Progenitor cell of endocrine pancreas (in vitro differentiated cells): ENCODE data around the gene FNDC3B. TPM values are rescaled to one million over a fixed set of nuclear protein-coding genes. Genes with fewer than 3 reads are reported as not detected.

ENCODE experiments used
- DNase-seq: peaks from one replicate; pipeline ENCODE4 v3.0.0; 2021; ENCODE audit warnings: low spot score; ENCODE audit not compliant: unreplicated experiment
- H3K27ac Mint-ChIP-seq: 2 replicates; pipeline ENCODE4 v1.8.0; 2021; ENCODE audit warnings: mild to moderate bottlenecking, moderate library complexity, mixed read lengths
- H3K27me3 Mint-ChIP-seq: 2 replicates; pipeline ENCODE4 v1.8.0; 2021; ENCODE audit warnings: mixed read lengths
- H3K36me3 Mint-ChIP-seq: 2 replicates; pipeline ENCODE4 v1.8.0; 2022; ENCODE audit warnings: mixed read lengths; ENCODE audit not compliant: insufficient read depth
- H3K4me1 Mint-ChIP-seq: 2 replicates; pipeline ENCODE4 v1.8.0; 2021; ENCODE audit warnings: low read depth, mixed read lengths
- H3K4me3 Mint-ChIP-seq: 2 replicates; pipeline ENCODE4 v1.8.0; 2021; ENCODE audit warnings: low read depth, mild to moderate bottlenecking, moderate library complexity, mixed read lengths
- H3K9me3 Mint-ChIP-seq: 2 replicates; pipeline ENCODE4 v1.8.0; 2021; ENCODE audit warnings: low read depth, mixed read lengths
- CTCF ChIP-seq: fragments of 200-600 bp; sonication (generic); IDR thresholded peaks from one replicate; pipeline ENCODE4 v1.5.0; 2021; ENCODE audit warnings: antibody characterized with exemption, mild to moderate bottlenecking; ENCODE audit not compliant: unreplicated experiment
- total RNA-seq: library from RNA; stranded (reverse); gene quantifications from 2 replicates; pipeline ENCODE4 v1.2.1, GENCODE V29; 2021

FNDC3B gene
- total RNA-seq, 1 donor from 2014 or later: 158 TPM

GRCh38 chr3:172030181-172030580 is 9.2 kb upstream of the FNDC3B start:
- Mint-ChIP-seq H3K27ac (no peak overlapping the region), H3K27me3 (no peaks in the 10 kb centered on the region), H3K4me3 (no peak overlapping the region), H3K36me3 (no peaks in the 10 kb centered on the region), H3K4me1 (peaks cover 2% of the 10 kb centered on the region), H3K9me3 (peaks cover 5% of the 10 kb centered on the region)
- TF ChIP-seq CTCF: no peak
- DNase-seq: no peak

DNA sequence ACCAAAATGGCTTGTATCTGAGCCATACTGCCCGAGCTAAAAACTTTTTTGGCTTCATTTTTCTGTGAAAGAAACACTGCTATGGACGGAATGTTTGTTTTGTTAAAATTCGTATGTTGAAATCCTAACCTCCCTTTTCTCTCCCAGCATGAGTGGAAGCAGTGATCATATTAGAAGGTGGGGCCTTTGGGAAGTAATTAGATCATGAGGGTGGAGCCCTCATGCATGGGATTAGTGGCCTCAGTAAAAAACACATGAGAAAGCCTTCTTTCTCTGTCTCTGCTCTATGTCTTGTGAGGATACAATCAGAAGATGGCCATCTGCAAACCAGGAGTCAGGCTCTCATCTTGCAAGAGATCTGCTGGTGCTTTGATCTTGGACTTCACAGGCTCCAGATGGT is 7.4 kb upstream of the FNDC3B start:
- peaks cover 2% of the 10 kb centered on the region for H3K4me1 Mint-ChIP-seq
- no peaks in the 10 kb centered on the region for H3K27me3 Mint-ChIP-seq
- H3K9me3 Mint-ChIP-seq: peaks cover 5% of the 10 kb centered on the region
- no peaks in the 10 kb centered on the region for H3K36me3 Mint-ChIP-seq
- no peak overlapping the region for H3K27ac Mint-ChIP-seq
- no peak for TF ChIP-seq CTCF
- H3K4me3 Mint-ChIP-seq: no peak overlapping the region
- no peak for DNase-seq

DNA sequence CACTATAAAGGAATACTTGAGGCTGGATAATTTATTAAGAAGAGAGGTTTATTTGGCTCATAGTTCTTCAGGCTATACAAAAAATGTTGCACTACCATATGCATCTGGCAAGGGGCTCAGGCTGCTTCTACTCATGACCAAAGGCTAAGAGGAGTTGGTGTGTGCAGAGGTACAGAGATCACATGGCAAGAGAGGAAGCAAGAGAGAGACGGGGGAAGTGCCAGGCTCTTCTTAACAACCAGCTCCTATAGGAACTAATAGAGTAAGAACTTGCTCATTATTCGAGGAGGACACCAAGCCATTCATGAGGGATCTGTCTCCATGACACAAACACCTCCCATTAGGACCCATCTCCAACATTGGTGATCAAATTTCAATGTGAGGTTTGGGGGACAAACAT is 6.0 kb upstream of the FNDC3B start:
- peaks cover 9% of the 10 kb centered on the region for H3K4me1 Mint-ChIP-seq
- no peaks in the 10 kb centered on the region for H3K36me3 Mint-ChIP-seq
- peaks cover 5% of the 10 kb centered on the region for H3K9me3 Mint-ChIP-seq
- no peak for DNase-seq
- H3K4me3 Mint-ChIP-seq: no peak overlapping the region
- no peak overlapping the region for H3K27ac Mint-ChIP-seq
- no peak for TF ChIP-seq CTCF
- H3K27me3 Mint-ChIP-seq: no peaks in the 10 kb centered on the region

DNA sequence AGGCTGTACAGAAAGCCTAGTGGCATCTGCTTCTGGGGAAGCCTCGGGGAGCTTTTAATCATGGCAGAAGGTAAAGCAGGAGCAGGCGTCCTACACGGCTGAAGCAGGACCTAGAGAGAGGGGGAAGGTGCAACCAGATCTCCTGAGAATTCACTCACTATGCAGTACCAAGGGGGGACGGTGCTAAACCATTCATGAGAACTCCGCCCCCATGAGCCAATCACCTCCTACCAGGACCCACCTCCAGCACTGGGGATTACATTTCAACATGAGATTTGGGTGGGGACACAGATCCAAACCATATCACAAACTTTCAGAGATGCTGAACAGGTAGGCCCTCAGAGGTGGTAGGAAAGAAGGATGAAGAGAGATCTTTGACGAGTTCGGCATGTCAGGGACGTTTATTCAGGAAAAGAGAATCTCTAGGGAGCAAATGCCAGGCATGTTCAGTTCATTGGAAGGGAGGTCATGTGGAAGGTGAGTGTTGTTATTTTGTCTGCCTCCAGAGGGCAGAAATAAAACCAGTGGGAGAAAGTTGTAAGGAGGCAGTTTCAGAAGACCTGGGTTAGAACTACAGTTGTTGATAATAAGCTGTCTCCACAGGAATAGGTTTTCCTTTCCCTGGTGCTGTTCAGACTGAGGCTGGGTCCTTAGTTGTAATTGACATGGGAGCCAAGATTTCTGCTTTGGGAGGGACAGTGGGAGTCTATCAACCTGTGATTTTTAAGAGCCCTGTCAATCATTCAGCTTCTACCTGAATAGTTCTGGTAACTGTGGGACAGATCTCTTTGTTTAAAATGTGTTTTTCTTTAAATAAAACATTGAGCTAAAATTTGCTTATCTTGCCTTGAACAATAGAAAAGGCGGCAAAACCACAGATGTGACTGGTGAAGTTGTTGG is 4.3 kb upstream of the FNDC3B start:
- TF ChIP-seq CTCF: peak; percentile 54
- no peak for DNase-seq
- Mint-ChIP-seq H3K4me1 (peaks cover 13% of the 10 kb centered on the region), H3K36me3 (no peaks in the 10 kb centered on the region), H3K27me3 (no peaks in the 10 kb centered on the region), H3K4me3 (no peak overlapping the region), H3K9me3 (peaks cover 5% of the 10 kb centered on the region), H3K27ac (no peak overlapping the region)

- DNase-seq: no peak
- peaks cover 5% of the 10 kb centered on the region for H3K9me3 Mint-ChIP-seq
- H3K27ac Mint-ChIP-seq: no peak overlapping the region
- no peak overlapping the region for H3K4me3 Mint-ChIP-seq
- no peaks in the 10 kb centered on the region for H3K27me3 Mint-ChIP-seq
- peaks cover 18% of the 10 kb centered on the region for H3K4me1 Mint-ChIP-seq
- no peaks in the 10 kb centered on the region for H3K36me3 Mint-ChIP-seq
- TF ChIP-seq CTCF: no peak
Measured at GRCh38 chr3:172036541-172037215, 2.7 kb upstream of the FNDC3B start.
